Small intestine (tissue), 7 donors: ENCODE data around the gene R3HDM2. TPM values are rescaled to one million over a fixed set of nuclear protein-coding genes. Genes with fewer than 3 reads are reported as not detected.

Experiments
- DNase-seq, 2 donors: peaks; one replicate each; pipeline versions ENCODE4 v3.0.0 to v3.0.0-alpha.2; 2013
- FAIRE-seq: peaks from 2 replicates; lab custom pipeline; 2012; peaks lifted over from hg19 to GRCh38; lab: Jason Lieb, UNC
- H3K27ac ChIP-seq, 3 donors: one replicate each; pipeline ENCODE4 v1.5.1; 2013; ENCODE audit warnings: low read length in 2 of 3, mild to moderate bottlenecking in 2 of 3, control low read depth in 1 of 3, inconsistent platforms in 1 of 3, low read depth in 1 of 3, moderate library complexity in 1 of 3
- H3K27me3 ChIP-seq, 3 donors: one replicate each; pipeline ENCODE4 v1.6.1; 2013; ENCODE audit warnings: low read length in 3 of 3, inconsistent platforms in 1 of 3; ENCODE audit not compliant: control insufficient read depth in 3 of 3, insufficient read depth in 3 of 3
- H3K36me3 ChIP-seq, 3 donors: one replicate each; pipeline ENCODE4 v1.6.1; 2013; ENCODE audit warnings: low read length in 3 of 3, inconsistent platforms in 1 of 3, low read depth in 1 of 3, mild to moderate bottlenecking in 1 of 3, moderate library complexity in 1 of 3; ENCODE audit not compliant: control insufficient read depth in 3 of 3, insufficient read depth in 2 of 3
- H3K4me1 ChIP-seq, 3 donors: one replicate each; pipeline ENCODE4 v1.6.1; 2013; ENCODE audit warnings: low read length in 2 of 3, inconsistent platforms in 1 of 3, low read depth in 1 of 3, mild to moderate bottlenecking in 1 of 3, moderate library complexity in 1 of 3; ENCODE audit not compliant: control insufficient read depth in 3 of 3, insufficient read depth in 2 of 3
- H3K4me3 ChIP-seq, 3 donors: one replicate each; pipeline ENCODE4 v1.5.1; 2013; ENCODE audit warnings: low read length in 3 of 3, control low read depth in 1 of 3, inconsistent platforms in 1 of 3, low read depth in 1 of 3, mild to moderate bottlenecking in 1 of 3, moderate library complexity in 1 of 3
- H3K9me3 ChIP-seq, 2 donors: one replicate each; pipeline ENCODE4 v1.6.1; 2013; ENCODE audit warnings: low read depth in 1 of 2, low read length in 1 of 2; ENCODE audit not compliant: control insufficient read depth in 2 of 2, insufficient read depth in 1 of 2
- WGBS, 3 donors: extraction: QIAGEN DNeasy Blood & Tissue Kit; methylation state at CpG; one replicate each; pipeline ENCODE4 v1.1.7; 2013; 5-methylcytosine and 5-hydroxymethylcytosine counted together
- polyA plus RNA-seq, 4 donors: library from polyadenylated mRNA; stranded (reverse) in 3 of 4; unstranded in 1 of 4; fragments of 200-250 nt in 3 of 4; fragments of 120-200 nt in 1 of 4; gene quantifications; one replicate each; pipeline versions ENCODE4 v1.2.1 to v1.2.3, GENCODE V29; 2013
- donor health status: healthy with polysubstance abuse.
- donor health status: control.
- donor health status: control.
- donor health status: Bipolar disorder and iron deficiency.
- donor health status: healthy.

R3HDM2 gene
- polyA plus RNA-seq, 4 donors: 14.5 to 62.4 (median 18.7) TPM

DNA sequence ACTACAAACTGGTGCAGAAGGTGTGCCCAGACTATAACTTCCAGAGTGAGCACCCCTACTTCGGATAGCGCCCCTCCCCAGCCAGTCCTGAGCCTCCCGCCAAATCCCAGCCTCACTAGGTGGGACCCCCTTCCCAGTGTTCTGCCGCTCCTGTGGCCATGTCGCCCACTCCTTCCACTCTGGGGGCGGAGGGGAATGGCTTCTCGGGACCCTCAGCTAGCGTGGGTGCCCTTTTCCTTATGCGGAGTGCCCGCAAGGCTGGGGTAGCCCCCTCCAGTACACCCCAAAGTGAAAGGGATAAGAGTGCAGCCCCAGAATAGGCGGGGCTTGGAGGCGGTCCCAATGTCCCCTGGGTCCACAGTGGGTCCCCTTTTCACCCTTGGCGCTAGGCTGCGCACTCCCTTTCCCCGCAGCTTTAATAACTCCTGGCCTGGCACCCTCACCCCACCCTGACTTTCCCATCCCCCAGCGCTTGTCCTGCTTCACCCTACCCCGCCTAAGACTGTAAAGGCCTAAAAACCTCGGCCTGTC, 205.1 kb downstream of the R3HDM2 start:
- DNase-seq: no peak
- WGBS, 3 donors: 30 to 33% (median 33%) methylated on average over 17 to 18 of the region's 18 CpGs
- Histone ChIP-seq H3K27ac (no peak overlapping the region), H3K4me3 (no peak overlapping the region), H3K27me3 (peaks cover 4 to 81% (median 46%) of the 10 kb centered on the region in 3 donors), H3K4me1 (peaks cover 0 to 31% (median 0%) of the 10 kb centered on the region in 3 donors), H3K36me3 (peaks cover 0 to 2% (median 0%) of the 10 kb centered on the region in 3 donors), H3K9me3 (no peaks in the 10 kb centered on the region)
- FAIRE-seq: no peak

DNA sequence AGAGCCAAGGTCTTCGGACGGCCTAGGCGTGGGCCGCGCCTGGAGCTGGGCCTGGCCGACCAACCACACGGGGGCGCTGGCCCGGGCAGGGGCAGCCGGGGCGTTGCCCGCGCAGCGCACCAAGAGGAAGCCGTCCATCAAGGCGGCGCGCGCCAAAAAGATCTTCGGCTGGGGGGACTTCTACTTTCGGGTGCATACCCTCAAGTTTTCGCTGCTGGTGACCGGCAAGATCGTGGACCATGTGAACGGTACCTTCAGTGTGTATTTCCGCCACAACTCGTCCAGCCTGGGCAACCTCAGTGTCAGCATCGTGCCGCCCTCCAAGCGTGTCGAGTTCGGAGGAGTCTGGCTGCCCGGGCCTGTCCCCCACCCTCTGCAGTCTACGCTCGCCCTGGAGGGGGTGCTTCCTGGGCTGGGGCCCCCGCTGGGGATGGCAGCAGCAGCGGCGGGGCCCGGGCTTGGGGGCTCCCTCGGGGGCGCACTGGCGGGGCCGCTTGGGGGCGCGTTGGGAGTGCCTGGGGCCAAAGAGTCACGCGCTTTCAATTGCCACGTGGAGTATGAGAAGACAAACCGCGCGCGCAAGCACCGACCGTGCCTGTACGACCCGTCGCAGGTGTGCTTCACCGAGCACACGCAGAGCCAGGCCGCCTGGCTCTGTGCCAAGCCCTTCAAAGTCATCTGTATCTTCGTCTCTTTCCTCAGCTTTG, 205.7 kb downstream of the R3HDM2 start:
- FAIRE-seq: no peak
- Histone ChIP-seq H3K4me3 (peak overlapping the region in 1 of 3 donors; percentile 4), H3K27me3 (peaks cover 4 to 87% (median 49%) of the 10 kb centered on the region in 3 donors), H3K9me3 (no peaks in the 10 kb centered on the region), H3K36me3 (no peaks in the 10 kb centered on the region), H3K4me1 (peaks cover 0 to 25% (median 0%) of the 10 kb centered on the region in 3 donors), H3K27ac (no peak overlapping the region)
- DNase-seq: peak; percentile 49 to 67
- WGBS, 3 donors: 5 to 7% (median 6%) methylated on average over 54 to 61 of the region's 61 CpGs

DNA sequence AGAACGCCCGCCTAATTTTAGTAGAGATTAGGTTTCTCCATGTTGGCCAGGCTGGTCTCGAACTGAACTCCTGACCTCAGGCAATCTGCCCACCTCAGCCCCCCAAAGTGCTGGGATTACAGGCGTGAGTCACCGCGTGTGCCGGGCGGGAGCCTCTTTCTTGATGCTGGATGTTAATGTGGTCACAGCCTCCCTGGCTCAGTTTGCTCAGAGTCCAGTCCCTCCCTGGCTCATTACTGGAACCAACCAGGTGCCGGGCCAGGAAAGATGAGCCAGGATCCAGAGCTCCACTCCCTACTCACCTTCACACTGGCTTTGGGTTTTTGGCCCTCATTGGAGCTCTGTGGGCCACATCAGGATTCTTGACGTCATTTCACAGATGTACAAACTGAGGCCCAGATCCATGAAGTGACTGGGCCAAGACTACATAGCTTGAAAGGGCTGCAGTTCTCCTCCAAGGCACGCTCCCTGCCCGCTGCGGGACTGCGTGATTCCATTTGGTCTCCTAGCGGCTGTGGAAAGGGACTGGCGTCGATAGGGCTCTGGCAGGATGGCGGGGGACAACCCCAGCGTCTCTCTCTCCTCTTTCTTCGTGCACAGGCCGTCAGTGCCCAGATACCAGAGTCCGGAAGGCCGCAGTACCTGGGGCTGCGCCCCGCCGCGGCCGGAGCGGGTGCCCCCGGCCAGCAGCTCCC, 206.4 kb downstream of the R3HDM2 start:
- peaks cover 4 to 94% (median 54%) of the 10 kb centered on the region in 3 donors for H3K27me3 ChIP-seq
- H3K4me3 ChIP-seq: no peak overlapping the region

DNA sequence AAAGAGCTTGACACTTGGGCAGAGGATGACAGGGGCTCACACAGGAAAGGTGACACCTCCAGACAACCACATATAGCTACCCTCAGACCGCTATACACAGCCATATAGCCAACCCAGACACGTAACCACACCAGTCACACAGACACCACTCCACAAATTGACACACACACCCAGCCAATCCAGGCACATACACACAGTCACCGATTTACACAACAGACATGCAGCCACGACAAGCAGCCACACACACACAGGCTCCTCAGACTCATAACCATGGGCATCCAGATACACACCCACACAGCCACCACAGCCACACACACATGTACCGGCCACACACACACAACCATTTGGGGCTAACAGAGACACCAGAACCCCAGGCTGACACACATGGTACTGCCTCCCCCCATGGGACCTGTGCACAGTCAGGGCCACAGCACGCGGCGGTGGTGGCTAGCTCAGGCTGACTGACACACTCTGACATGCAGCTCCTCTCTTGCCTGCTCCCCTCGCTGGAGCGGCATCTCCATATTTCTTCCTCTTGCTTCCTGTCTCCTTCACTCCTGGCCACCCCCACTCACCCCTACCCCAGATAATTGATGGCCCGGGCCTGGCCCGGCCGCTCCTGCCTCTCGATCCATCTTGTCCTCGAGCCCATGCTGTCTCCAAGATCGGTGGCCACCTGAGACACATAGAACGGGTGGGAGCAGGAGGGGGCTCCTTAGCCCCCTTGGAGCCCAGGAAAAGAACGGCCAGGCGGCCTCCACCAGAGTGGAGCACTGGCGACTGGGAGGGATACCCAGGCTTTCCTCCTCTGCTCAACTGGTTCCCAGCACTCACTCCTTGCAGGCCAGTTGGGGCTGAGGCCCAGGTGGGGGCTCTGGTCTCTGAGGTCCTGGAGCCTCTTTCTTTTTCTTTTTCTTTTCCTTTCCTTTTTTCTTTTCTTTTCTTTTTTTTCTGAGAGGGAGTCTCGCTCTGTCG, 207.4 kb downstream of the R3HDM2 start:
- H3K4me3 ChIP-seq: no peak overlapping the region
- no peak for DNase-seq
- no peak for FAIRE-seq
- H3K9me3 ChIP-seq: no peaks in the 10 kb centered on the region
- no peak overlapping the region for H3K27ac ChIP-seq
- 47 to 55% (median 50%) methylated on average over 22 of the region's 22 CpGs for WGBS, 3 donors
- H3K4me1 ChIP-seq: peaks cover 0 to 24% (median 0%) of the 10 kb centered on the region in 3 donors
- peaks cover 4 to 95% (median 63%) of the 10 kb centered on the region in 3 donors for H3K27me3 ChIP-seq
- H3K36me3 ChIP-seq: no peaks in the 10 kb centered on the region

More for the DNA sequence above, 206.4 kb downstream of the R3HDM2 start:
- FAIRE-seq: no peak
- Histone ChIP-seq H3K4me1 (peaks cover 0 to 27% (median 0%) of the 10 kb centered on the region in 3 donors), H3K36me3 (no peaks in the 10 kb centered on the region), H3K9me3 (no peaks in the 10 kb centered on the region), H3K27ac (no peak overlapping the region)
- 24 to 41% (median 36%) methylated on average over 29 to 30 of the region's 30 CpGs for WGBS, 3 donors
- no peak for DNase-seq

DNA sequence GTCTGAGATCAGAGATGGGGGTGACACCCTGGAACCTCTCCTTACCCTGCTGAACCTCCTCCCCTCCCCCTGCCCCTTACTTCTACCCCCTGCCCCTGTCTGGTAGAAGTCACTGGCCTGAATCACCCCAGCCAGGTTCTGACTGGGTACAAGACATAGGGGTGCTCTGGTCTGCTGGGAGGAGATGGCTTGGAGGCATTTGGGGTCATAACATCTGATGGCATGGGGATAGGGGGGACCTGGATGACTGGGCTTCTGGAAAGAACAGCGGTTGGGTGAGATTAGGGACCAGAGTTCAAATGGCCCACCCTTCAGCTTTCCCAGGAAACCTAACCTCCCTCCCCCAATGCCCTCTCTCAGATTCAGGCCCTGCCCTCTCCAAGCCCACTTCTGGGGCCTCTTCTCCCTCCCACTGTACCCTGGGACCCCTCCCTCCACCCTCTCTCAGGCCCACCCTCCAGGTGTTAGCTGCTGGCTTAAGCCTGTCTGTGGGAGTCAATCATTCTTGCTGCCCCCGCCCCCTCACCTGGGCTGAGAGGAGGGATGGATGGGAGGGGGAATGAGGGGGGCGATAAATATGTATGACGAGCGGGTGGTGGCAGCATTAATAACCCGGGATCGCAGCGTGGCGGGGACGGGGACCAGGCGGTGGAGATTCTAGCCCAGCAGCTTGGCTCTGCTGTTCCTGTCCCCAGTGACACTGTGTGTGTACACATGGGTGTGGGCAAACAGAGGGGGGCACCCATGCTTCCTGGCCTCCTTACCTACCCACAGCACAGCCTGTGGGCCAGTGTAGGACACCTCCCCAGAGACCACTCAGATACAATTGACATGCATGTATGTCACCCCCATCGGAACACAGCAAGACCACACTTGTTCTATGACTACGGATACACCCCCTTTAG, 208.3 kb downstream of the R3HDM2 start:
- Histone ChIP-seq H3K9me3 (no peaks in the 10 kb centered on the region), H3K36me3 (no peaks in the 10 kb centered on the region), H3K4me3 (no peak overlapping the region), H3K27me3 (peaks cover 4 to 100% (median 71%) of the 10 kb centered on the region in 3 donors), H3K4me1 (peaks cover 0 to 26% (median 0%) of the 10 kb centered on the region in 3 donors), H3K27ac (no peak overlapping the region)
- FAIRE-seq (no peak), DNase-seq (no peak)
- 18 to 33% (median 23%) methylated on average over 12 to 13 of the region's 13 CpGs for WGBS, 3 donors

DNA sequence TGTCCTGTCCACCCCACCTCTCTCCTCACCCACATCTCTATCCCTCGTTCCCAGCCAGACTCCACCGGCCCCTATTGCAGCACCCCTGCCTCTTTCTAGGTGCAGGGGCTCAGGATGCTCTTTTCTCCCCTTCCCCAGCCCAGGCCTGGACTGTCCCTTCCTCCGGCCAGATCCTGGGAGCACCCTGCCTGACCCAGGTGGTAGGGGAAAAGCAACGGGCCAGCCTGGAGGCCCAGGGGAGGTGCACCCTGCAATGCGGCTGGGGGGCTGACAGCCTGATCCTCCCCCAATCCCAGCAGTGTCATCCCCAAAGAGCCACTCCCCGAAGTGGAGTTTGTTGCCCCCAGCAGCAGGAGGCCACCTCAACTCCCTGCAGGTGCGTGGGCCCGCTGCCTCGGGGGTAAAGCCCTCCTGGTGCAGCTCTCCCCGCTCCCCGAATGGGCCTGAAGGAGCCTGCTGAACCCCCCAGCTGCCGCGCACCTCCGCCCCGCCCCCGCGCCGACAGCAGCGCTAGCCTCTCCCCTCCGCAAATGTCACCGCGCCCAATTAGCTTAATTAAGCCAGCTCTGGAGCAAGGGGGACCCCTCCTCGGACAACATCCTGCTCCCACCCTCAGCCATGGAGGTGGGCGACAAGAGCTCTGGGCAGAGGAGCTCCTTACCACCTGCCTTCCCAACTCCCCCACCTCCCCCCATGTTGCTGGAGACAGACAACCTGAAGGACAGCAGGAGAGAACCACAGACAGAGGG, 209.5 kb downstream of the R3HDM2 start:
- H3K27me3 ChIP-seq: peaks cover under 1 to 98% (median 74%) of the 10 kb centered on the region in 3 donors
- DNase-seq (no peak), FAIRE-seq (no peak)
- H3K4me1 ChIP-seq: peaks cover 0 to 23% (median 0%) of the 10 kb centered on the region in 3 donors
- no peaks in the 10 kb centered on the region for H3K36me3 ChIP-seq
- H3K9me3 ChIP-seq: no peaks in the 10 kb centered on the region
- H3K27ac ChIP-seq: no peak overlapping the region
- no peak overlapping the region for H3K4me3 ChIP-seq
- WGBS, 3 donors: 4 to 14% (median 6%) methylated on average over 19 to 24 of the region's 24 CpGs

DNA sequence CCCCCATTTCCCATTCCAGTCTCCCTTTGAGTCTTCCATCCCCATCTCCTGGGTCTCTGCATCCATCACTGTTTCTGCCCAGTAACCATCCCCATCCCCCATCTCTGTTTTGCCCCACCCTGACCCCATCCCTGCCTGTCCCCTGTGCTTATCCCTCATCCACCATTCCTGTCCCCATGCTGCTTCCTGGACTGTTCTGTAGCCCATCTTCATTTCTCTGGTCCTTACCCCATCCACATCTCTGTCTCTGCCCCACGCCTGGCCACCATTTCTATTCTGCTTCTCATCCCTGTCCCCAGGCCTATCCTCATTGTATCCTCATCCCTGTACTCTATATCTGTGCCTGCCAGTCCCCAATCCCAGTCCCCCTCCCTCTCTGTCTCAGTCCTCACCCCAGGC, 210.1 kb downstream of the R3HDM2 start:
- WGBS, 3 donors: 23 to 43% (median 36%) methylated on average over 1 of the region's 1 CpG
- Histone ChIP-seq H3K4me3 (no peak overlapping the region), H3K36me3 (no peaks in the 10 kb centered on the region), H3K27ac (no peak overlapping the region), H3K4me1 (peaks cover 0 to 24% (median 0%) of the 10 kb centered on the region in 3 donors), H3K27me3 (peaks cover 0 to 98% (median 74%) of the 10 kb centered on the region in 3 donors), H3K9me3 (no peaks in the 10 kb centered on the region)
- FAIRE-seq (no peak), DNase-seq (no peak)
